HL-60 (cell line): ENCODE data around the gene CACNA1H.

ENCODE experiments used
- CTCF ChIP-seq: IDR thresholded peaks from one replicate; pipeline ENCODE4 v1.5.1; 2011; ENCODE audit warnings: low read length, control low read depth, inconsistent platforms; ENCODE audit not compliant: insufficient read depth
- POLR2AphosphoS5 ChIP-seq: IDR thresholded peaks from 2 replicates; pipeline ENCODE4 v1.6.1; 2012; ENCODE audit warnings: low read depth

- TF ChIP-seq CTCF (no peak), POLR2AphosphoS5 (no peak)
These were observed 1.3 kb upstream of the CACNA1H start for GRCh38 chr16:1151424-1152122.
